Upper lobe of left lung (tissue), 6 donors: ENCODE measurements around the gene SLC23A3. TPM values are rescaled to one million over a fixed set of nuclear protein-coding genes. Genes with fewer than 3 reads are reported as not detected.

ENCODE experiments used
- ATAC-seq, 2 donors: fragments of 200-7000 bp; cut with Tn5 transposase; one replicate each; pipeline ENCODE4 v1.9.1; 2022; ENCODE audit warnings: mild to moderate bottlenecking in 2 of 2, moderate library complexity in 2 of 2; ENCODE audit not compliant: low FRiP score in 2 of 2
- DNase-seq, 2 donors: peaks; one replicate each; pipeline ENCODE4 v3.0.0-alpha.2; 2019 to 2020
- H3K27ac ChIP-seq, 4 donors: fragments of 200-600 bp; sonication (generic); one replicate each; pipeline ENCODE4 v1.5.1; 2016 to 2019
- H3K27me3 ChIP-seq, 4 donors: fragments of 200-600 bp; sonication (generic); one replicate each; pipeline ENCODE4 v1.5.1; 2017 to 2019
- H3K36me3 ChIP-seq, 4 donors: fragments of 200-600 bp; sonication (generic); one replicate each; pipeline ENCODE4 v1.5.1; 2016 to 2019
- H3K4me1 ChIP-seq, 4 donors: fragments of 200-600 bp; sonication (generic); one replicate each; pipeline ENCODE4 v1.5.1; 2018 to 2019
- H3K4me3 ChIP-seq, 4 donors: fragments of 200-600 bp; sonication (generic); one replicate each; pipeline ENCODE4 v1.5.1; 2017 to 2019; ENCODE audit warnings: mild to moderate bottlenecking in 2 of 4, moderate library complexity in 1 of 4
- H3K9me3 ChIP-seq, 4 donors: fragments of 200-600 bp; sonication (generic); one replicate each; pipeline ENCODE4 v1.5.1; 2018 to 2019
- EP300 ChIP-seq, 4 donors: sonication (generic); formaldehyde crosslinking; IDR thresholded peaks; one replicate each; pipeline ENCODE4 v1.5.1; 2017; ENCODE audit warnings: antibody characterized with exemption in 4 of 4, control low read depth in 2 of 4
- POLR2A ChIP-seq, 4 donors: fragments of 450-650 bp; IDR thresholded peaks; one replicate each; pipeline ENCODE4 v1.5.1; 2016 to 2017; ENCODE audit warnings: antibody characterized with exemption in 4 of 4, mild to moderate bottlenecking in 2 of 4
- POLR2AphosphoS5 ChIP-seq, 2 donors: sonication (generic); formaldehyde crosslinking; IDR thresholded peaks; one replicate each; pipeline ENCODE4 v1.5.1; 2017; ENCODE audit warnings: antibody characterized with exemption in 2 of 2
- WGBS, 2 donors: methylation state at CpG; one replicate each; pipeline ENCODE4 v1.1.5; 2017 to 2018; 5-methylcytosine and 5-hydroxymethylcytosine counted together
- total RNA-seq, 6 donors: library from RNA; depleted of rRNA in 4 of 6; stranded (reverse); fragments of >200 nt in 4 of 6; gene quantifications; one replicate each; pipeline versions ENCODE4 v1.1.0 to v1.2.1, GENCODE V29; 2016 to 2021
- TF ChIP-seq, protein P1 (sequence below), 6 experiments: fragments of 450-650 bp in 4 of 6; fragments of 200-600 bp in 2 of 6; sonication (generic) in 2 of 6; IDR thresholded peaks; one replicate each; pipeline ENCODE4 v1.5.1; 2016 to 2019; ENCODE audit warnings: antibody characterized with exemption in 6 of 6
- donor health status: DM: no; HTN: no; CAD: no; lungs with moderate emphysema.
- donor health status: DM: no; HTN: yes; CAD: no; lungs with severe emphysema.

Gene SLC23A3
- total RNA-seq, 6 donors from 2014 or later: 0.33 to 6.3 (median 2.6) TPM

- Histone ChIP-seq H3K4me3 (no peak overlapping the region), H3K4me1 (peaks cover 17 to 35% (median 28%) of the 10 kb centered on the region in 4 donors), H3K9me3 (no peaks in the 10 kb centered on the region), H3K27me3 (no peaks in the 10 kb centered on the region), H3K36me3 (peaks cover 11 to 36% (median 30%) of the 10 kb centered on the region in 4 donors), H3K27ac (no peak overlapping the region)
- TF ChIP-seq, protein P1, sequence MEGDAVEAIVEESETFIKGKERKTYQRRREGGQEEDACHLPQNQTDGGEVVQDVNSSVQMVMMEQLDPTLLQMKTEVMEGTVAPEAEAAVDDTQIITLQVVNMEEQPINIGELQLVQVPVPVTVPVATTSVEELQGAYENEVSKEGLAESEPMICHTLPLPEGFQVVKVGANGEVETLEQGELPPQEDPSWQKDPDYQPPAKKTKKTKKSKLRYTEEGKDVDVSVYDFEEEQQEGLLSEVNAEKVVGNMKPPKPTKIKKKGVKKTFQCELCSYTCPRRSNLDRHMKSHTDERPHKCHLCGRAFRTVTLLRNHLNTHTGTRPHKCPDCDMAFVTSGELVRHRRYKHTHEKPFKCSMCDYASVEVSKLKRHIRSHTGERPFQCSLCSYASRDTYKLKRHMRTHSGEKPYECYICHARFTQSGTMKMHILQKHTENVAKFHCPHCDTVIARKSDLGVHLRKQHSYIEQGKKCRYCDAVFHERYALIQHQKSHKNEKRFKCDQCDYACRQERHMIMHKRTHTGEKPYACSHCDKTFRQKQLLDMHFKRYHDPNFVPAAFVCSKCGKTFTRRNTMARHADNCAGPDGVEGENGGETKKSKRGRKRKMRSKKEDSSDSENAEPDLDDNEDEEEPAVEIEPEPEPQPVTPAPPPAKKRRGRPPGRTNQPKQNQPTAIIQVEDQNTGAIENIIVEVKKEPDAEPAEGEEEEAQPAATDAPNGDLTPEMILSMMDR (IDR thresholded peaks at IDR 0.05): no peak
- TF ChIP-seq EP300 (IDR thresholded peaks at IDR 0.05) (no peak), POLR2AphosphoS5 (IDR thresholded peaks at IDR 0.05) (no peak), POLR2A (IDR thresholded peaks at IDR 0.05) (no peak)
- WGBS, 2 donors: 95 to 96% methylated on average over 3 of the region's 3 CpGs
- DNase-seq (peak in 1 of 2 donors; percentile 1), ATAC-seq (no peak)
Observed at GRCh38 chr2:219174146-219174545, 4.3 kb upstream of the SLC23A3 start.

DNA sequence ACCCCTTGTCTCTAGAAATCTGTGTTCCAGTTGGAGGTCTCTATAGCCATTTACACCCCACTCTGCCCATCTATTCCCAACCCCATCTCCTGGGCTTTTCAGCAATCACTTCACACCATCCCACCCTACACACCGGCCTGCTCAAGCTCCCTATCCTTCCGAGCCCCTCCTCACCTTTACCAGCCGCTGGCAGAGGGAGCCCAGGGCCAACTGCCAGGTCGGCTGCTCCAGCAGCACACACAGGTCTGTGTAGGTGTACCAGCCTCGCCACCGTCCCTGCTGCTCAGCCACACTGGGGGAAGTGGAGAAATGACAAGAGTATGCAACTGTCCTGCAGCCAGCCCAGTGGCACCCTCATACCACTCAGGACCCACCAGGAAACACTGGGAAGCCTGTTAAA, 3.3 kb upstream of the SLC23A3 start:
- H3K4me1 ChIP-seq: peaks cover 11 to 27% (median 22%) of the 10 kb centered on the region in 4 donors
- peaks cover 11 to 36% (median 30%) of the 10 kb centered on the region in 4 donors for H3K36me3 ChIP-seq
- H3K9me3 ChIP-seq: no peaks in the 10 kb centered on the region
- ATAC-seq (no peak), DNase-seq (no peak)
- H3K27ac ChIP-seq: no peak overlapping the region
- 91 to 95% methylated on average over 6 of the region's 6 CpGs for WGBS, 2 donors
- TF ChIP-seq POLR2A (IDR thresholded peaks at IDR 0.05) (no peak), EP300 (IDR thresholded peaks at IDR 0.05) (no peak), POLR2AphosphoS5 (IDR thresholded peaks at IDR 0.05) (no peak)
- TF ChIP-seq, protein P1 (IDR thresholded peaks at IDR 0.05): no peak
- H3K27me3 ChIP-seq: no peaks in the 10 kb centered on the region
- H3K4me3 ChIP-seq: no peak overlapping the region

DNA sequence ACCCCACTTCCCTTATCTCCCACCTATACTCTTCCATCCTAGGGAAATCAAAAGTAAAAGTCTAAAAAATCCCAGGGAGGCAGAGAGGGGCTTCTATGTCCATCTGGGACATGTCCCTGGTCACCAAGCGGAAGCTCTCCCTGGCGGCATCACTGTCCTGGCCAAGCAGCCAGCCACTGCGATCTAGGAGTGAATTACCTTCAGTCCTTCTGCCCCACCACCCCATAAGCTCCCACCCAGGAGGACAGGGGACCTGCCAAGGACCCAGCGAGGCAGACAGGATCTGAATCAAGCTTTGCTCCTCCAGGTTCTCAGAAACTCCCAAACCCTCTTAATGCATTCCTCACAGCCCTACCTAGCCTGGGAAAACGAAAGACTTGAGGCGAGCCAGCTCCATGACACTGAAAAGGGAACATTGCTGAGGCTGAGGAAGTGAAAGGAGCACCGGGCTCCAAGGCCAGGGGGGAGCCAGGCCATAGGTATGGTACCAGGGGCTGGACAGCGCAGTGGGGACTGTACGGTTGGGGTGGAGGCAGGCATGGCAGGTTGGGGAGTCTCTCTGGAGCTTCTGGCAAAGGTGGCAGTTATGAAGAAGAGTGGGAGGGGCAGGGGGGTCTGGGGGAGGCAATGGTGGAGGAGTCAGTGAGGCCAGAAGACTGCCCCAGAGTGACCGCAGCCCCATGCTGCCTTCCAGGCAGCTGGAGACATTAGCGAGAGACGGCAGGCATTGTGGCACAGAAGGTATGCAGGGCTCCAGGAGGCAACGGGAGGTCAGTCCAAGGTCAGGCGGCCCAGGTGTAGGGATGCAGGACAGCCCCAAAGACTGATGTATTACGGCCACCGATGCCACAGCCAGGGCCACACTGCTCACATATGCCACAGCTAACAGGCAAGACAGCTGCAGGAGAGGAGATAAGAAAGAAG, 2.7 kb upstream of the SLC23A3 start:
- TF ChIP-seq POLR2AphosphoS5 (IDR thresholded peaks at IDR 0.05) (no peak), POLR2A (IDR thresholded peaks at IDR 0.05) (no peak), EP300 (IDR thresholded peaks at IDR 0.05) (no peak)
- TF ChIP-seq, protein P1 (IDR thresholded peaks at IDR 0.05): no peak
- Histone ChIP-seq H3K4me1 (peaks cover 11 to 27% (median 22%) of the 10 kb centered on the region in 4 donors), H3K36me3 (peaks cover 11 to 36% (median 30%) of the 10 kb centered on the region in 4 donors), H3K27me3 (no peaks in the 10 kb centered on the region), H3K27ac (peak overlapping the region in 3 of 4 donors; percentile 47 to 81 (median 72)), H3K9me3 (no peaks in the 10 kb centered on the region), H3K4me3 (no peak overlapping the region)
- ATAC-seq (no peak), DNase-seq (no peak)
- WGBS, 2 donors: 84 to 95% methylated on average over 14 to 16 of the region's 16 CpGs

GRCh38 chr2:219171231-219171651, 1.4 kb upstream of the SLC23A3 start:
- DNase-seq (peak in 1 of 2 donors; percentile 47), ATAC-seq (peak; percentile 72 to 74)
- H3K9me3 ChIP-seq: no peaks in the 10 kb centered on the region
- peak overlapping the region; percentile 42 to 81 (median 60) for H3K27ac ChIP-seq
- no peak overlapping the region for H3K4me3 ChIP-seq
- H3K27me3 ChIP-seq: no peaks in the 10 kb centered on the region
- WGBS, 2 donors: 36 to 37% methylated on average over 6 of the region's 6 CpGs
- H3K4me1 ChIP-seq: peaks cover 11 to 26% (median 22%) of the 10 kb centered on the region in 4 donors
- peaks cover 11 to 36% (median 30%) of the 10 kb centered on the region in 4 donors for H3K36me3 ChIP-seq
- TF ChIP-seq EP300 (IDR thresholded peaks at IDR 0.05): no peak
- peak in 1 of 2 donors; percentile 10 for TF ChIP-seq POLR2AphosphoS5 (IDR thresholded peaks at IDR 0.05)
- TF ChIP-seq, protein P1 (IDR thresholded peaks at IDR 0.05): peak; percentile 50 to 73 (median 62)
- TF ChIP-seq POLR2A (IDR thresholded peaks at IDR 0.05): no peak
